Measurements from ENCODE around the gene IRF2. TPM values are rescaled to one million over a fixed set of nuclear protein-coding genes. Genes with fewer than 3 reads are reported as not detected.
"Not testable (repeated sequence)": the region's sequence is repeated elsewhere in the genome, so short reads cannot be mapped to it uniquely, and the experiment has no call there.

Gene IRF2
- total RNA-seq, 1 donor from 2014 or later, result 19.7 TPM

- DNase-seq (ENCODE audit: extremely low spot score, unreplicated experiment), result no peak
- Mint-ChIP-seq H3K4me1 (ENCODE audit: unreplicated experiment) (peaks cover 47% of the 10 kb centered on the region), H3K9me3 (no peaks in the 10 kb centered on the region)
Observed at GRCh38 chr4:184384810-184385557, 89.4 kb downstream of the IRF2 start.

DNA sequence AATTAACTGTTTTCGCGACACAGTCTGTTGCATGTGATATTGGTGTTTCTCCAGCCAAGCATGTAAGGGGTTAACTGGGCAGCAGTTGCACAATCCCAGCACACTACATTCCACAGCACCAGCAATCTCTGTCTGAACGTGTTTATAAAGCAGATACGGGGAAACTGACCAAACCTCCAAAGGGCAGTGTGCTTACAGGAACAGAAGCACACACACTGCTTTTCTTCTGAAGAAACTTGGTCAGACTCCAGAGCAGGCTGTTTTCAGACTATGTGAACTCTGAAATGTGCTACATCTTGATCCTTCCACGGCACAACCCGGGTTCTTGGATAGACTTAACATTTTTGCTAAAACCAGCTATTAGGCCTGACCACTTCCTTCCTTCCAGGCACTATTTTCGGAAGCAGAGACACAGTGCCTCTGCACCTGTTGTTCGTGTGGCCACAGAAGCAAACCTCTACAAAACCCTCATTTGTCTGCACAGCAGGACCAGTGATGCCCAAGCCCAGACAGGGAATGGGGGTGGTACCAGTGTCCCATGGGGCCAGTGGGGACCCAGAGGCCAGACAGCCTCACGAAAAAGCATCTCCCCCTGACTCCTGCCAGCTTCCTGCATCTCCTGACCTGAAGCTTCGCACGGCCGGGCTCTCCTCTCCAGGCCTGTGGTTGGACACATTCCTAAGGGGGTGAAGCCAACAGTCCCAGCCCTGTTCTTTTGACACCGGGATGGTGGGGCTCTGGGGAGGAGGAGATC is 90.1 kb downstream of the IRF2 start:
- H3K9me3 Mint-ChIP-seq, result no peaks in the 10 kb centered on the region
- H3K27ac Mint-ChIP-seq, result peak overlapping the region; percentile 78
- DNase-seq (ENCODE audit: extremely low spot score, unreplicated experiment), result no peak
- peaks cover 41% of the 10 kb centered on the region for H3K4me1 Mint-ChIP-seq (ENCODE audit: unreplicated experiment)
- no peaks in the 10 kb centered on the region for H3K27me3 Mint-ChIP-seq
- H3K36me3 Mint-ChIP-seq, result peaks cover 23% of the 10 kb centered on the region
- TF ChIP-seq, protein P1, sequence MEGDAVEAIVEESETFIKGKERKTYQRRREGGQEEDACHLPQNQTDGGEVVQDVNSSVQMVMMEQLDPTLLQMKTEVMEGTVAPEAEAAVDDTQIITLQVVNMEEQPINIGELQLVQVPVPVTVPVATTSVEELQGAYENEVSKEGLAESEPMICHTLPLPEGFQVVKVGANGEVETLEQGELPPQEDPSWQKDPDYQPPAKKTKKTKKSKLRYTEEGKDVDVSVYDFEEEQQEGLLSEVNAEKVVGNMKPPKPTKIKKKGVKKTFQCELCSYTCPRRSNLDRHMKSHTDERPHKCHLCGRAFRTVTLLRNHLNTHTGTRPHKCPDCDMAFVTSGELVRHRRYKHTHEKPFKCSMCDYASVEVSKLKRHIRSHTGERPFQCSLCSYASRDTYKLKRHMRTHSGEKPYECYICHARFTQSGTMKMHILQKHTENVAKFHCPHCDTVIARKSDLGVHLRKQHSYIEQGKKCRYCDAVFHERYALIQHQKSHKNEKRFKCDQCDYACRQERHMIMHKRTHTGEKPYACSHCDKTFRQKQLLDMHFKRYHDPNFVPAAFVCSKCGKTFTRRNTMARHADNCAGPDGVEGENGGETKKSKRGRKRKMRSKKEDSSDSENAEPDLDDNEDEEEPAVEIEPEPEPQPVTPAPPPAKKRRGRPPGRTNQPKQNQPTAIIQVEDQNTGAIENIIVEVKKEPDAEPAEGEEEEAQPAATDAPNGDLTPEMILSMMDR (conservative IDR thresholded peaks at IDR 0.05), result no peak
- peak overlapping the region; percentile 47 for H3K4me3 Mint-ChIP-seq

More at GRCh38 chr4:184384810-184385557, 89.4 kb downstream of the IRF2 start:
- Mint-ChIP-seq H3K27me3 (no peaks in the 10 kb centered on the region), H3K27ac (no peak overlapping the region), H3K4me3 (no peak overlapping the region), H3K36me3 (peaks cover 29% of the 10 kb centered on the region)
- TF ChIP-seq, protein P1 (conservative IDR thresholded peaks at IDR 0.05), result no peak

- Mint-ChIP-seq H3K4me1 (ENCODE audit: unreplicated experiment) (peaks cover 41% of the 10 kb centered on the region), H3K27me3 (no peaks in the 10 kb centered on the region), H3K9me3 (no peaks in the 10 kb centered on the region), H3K36me3 (peaks cover 19% of the 10 kb centered on the region), H3K27ac (peak overlapping the region; percentile 78), H3K4me3 (peak overlapping the region; percentile 47)
- TF ChIP-seq, protein P1 (conservative IDR thresholded peaks at IDR 0.05), result no peak
- DNase-seq (ENCODE audit: extremely low spot score, unreplicated experiment), result no peak
Observed at GRCh38 chr4:184383497-184384055, 90.8 kb downstream of the IRF2 start.

DNA sequence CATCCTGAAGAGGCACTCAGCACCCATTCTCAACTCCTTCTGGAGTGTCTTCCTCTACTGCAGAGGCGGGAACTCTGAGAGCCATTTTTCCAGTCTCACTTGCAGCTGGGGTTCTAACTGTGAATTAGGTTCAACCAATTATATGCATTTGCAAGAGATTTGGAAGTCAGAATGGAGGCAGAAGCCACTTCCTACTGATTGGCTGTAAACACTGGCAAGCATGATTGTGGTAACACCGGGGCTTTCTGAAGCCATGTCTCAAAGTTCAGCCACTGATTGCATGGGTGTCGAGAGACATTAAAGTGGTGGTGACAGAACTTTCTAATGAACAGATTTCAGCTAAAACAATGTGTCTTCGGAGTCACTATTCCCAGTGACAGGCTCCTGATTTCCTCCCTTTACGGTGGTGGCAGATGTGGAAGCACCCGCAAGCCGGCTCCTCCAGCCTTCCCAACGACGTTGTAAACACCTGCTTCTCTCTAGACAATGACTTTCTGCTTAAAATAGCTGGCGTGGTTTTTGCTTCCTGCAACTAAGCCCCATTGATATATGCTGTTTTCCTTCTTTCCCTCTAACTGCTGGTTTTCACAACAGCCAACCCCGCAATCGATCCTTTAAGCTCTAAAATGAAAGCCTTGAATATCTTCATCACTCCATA is 92.0 kb downstream of the IRF2 start:
- H3K27ac Mint-ChIP-seq, result no peak overlapping the region
- H3K4me1 Mint-ChIP-seq (ENCODE audit: unreplicated experiment), result peaks cover 39% of the 10 kb centered on the region
- no peaks in the 10 kb centered on the region for H3K9me3 Mint-ChIP-seq
- TF ChIP-seq, protein P1 (conservative IDR thresholded peaks at IDR 0.05), result no peak
- no peak overlapping the region for H3K4me3 Mint-ChIP-seq
- peaks cover 9% of the 10 kb centered on the region for H3K36me3 Mint-ChIP-seq
- H3K27me3 Mint-ChIP-seq, result no peaks in the 10 kb centered on the region
- DNase-seq (ENCODE audit: extremely low spot score, unreplicated experiment), result no peak

- peaks cover 34% of the 10 kb centered on the region for H3K4me1 Mint-ChIP-seq (ENCODE audit: unreplicated experiment)
- H3K27me3 Mint-ChIP-seq, result no peaks in the 10 kb centered on the region
- DNase-seq (ENCODE audit: extremely low spot score, unreplicated experiment), result no peak
- no peaks in the 10 kb centered on the region for H3K36me3 Mint-ChIP-seq
- peaks cover 10% of the 10 kb centered on the region for H3K9me3 Mint-ChIP-seq
- H3K27ac Mint-ChIP-seq, result no peak overlapping the region
- TF ChIP-seq, protein P1 (conservative IDR thresholded peaks at IDR 0.05), result no peak
- no peak overlapping the region for H3K4me3 Mint-ChIP-seq
Observed at GRCh38 chr4:184380707-184381106, 93.6 kb downstream of the IRF2 start.

- DNase-seq (ENCODE audit: extremely low spot score, unreplicated experiment); H3K4me3 Mint-ChIP-seq; H3K27ac Mint-ChIP-seq; H3K27me3 Mint-ChIP-seq; H3K36me3 Mint-ChIP-seq: not testable (repeated sequence)
- H3K9me3 Mint-ChIP-seq, result peaks cover 10% of the 10 kb centered on the region
- peaks cover 31% of the 10 kb centered on the region for H3K4me1 Mint-ChIP-seq (ENCODE audit: unreplicated experiment)
Observed at GRCh38 chr4:184380214-184380613, 94.1 kb downstream of the IRF2 start.

Data from type B pancreatic cell (in vitro differentiated cells).